ENCODE measurements around the gene CPNE5. TPM values are rescaled to one million over a fixed set of nuclear protein-coding genes. Genes with fewer than 3 reads are reported as not detected.

CPNE5 gene
- total and polyA plus RNA-seq, 9 of the 15 experiments (the other 6 are each of a cell fraction or from before 2014, with no cell fraction given), result 0.14 to 1.0 (median 0.46) TPM; not detected in 2

DNA sequence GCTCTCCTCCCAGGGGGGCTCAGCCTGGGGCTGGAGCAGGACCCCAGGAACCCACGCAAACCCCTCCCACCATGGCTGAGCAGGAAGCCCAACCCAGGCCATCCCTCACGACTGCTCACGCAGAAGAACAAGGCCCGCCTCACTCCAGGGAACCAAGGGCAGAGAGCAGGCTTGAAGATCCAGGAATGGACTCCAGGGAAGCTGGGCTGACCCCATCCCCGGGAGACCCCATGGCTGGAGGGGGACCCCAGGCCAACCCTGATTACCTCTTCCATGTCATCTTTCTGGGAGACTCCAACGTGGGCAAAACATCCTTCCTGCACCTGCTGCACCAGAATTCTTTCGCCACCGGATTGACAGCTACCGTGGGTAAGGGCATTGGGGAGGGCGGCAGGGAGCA, 116.9 kb downstream of the CPNE5 start (continued):
- TF ChIP-seq, protein P1, sequence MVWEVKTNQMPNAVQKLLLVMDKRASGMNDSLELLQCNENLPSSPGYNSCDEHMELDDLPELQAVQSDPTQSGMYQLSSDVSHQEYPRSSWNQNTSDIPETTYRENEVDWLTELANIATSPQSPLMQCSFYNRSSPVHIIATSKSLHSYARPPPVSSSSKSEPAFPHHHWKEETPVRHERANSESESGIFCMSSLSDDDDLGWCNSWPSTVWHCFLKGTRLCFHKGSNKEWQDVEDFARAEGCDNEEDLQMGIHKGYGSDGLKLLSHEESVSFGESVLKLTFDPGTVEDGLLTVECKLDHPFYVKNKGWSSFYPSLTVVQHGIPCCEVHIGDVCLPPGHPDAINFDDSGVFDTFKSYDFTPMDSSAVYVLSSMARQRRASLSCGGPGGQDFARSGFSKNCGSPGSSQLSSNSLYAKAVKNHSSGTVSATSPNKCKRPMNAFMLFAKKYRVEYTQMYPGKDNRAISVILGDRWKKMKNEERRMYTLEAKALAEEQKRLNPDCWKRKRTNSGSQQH (CRISPR knock-in tag; IDR thresholded peaks at IDR 0.05), result no peak
- TF ChIP-seq ZNF165 (CRISPR knock-in tag; IDR thresholded peaks at IDR 0.05; ENCODE audit: borderline replicate concordance) (no peak), MCM5 (IDR thresholded peaks at IDR 0.05; ENCODE audit: low read depth) (no peak), PHB (CRISPR knock-in tag; IDR thresholded peaks at IDR 0.05) (no peak), STAG1 (CRISPR knock-in tag; IDR thresholded peaks at IDR 0.05; ENCODE audit: borderline replicate concordance) (no peak)
- TF ChIP-seq, protein P2, sequence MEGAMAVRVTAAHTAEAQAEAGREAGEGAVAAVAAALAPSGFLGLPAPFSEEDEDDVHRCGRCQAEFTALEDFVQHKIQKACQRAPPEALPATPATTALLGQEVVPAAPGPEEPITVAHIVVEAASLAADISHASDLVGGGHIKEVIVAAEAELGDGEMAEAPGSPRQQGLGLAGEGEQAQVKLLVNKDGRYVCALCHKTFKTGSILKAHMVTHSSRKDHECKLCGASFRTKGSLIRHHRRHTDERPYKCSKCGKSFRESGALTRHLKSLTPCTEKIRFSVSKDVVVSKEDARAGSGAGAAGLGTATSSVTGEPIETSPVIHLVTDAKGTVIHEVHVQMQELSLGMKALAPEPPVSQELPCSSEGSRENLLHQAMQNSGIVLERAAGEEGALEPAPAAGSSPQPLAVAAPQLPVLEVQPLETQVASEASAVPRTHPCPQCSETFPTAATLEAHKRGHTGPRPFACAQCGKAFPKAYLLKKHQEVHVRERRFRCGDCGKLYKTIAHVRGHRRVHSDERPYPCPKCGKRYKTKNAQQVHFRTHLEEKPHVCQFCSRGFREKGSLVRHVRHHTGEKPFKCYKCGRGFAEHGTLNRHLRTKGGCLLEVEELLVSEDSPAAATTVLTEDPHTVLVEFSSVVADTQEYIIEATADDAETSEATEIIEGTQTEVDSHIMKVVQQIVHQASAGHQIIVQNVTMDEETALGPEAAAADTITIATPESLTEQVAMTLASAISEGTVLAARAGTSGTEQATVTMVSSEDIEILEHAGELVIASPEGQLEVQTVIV (CRISPR knock-in tag; IDR thresholded peaks at IDR 0.05; ENCODE audit: borderline replicate concordance), result no peak
